ENCODE results near the gene WFIKKN2. TPM values are rescaled to one million over a fixed set of nuclear protein-coding genes. Genes with fewer than 3 reads are reported as not detected.

The WFIKKN2 gene
- total RNA-seq, 1 donor from 2014 or later = 0.69 TPM

DNA sequence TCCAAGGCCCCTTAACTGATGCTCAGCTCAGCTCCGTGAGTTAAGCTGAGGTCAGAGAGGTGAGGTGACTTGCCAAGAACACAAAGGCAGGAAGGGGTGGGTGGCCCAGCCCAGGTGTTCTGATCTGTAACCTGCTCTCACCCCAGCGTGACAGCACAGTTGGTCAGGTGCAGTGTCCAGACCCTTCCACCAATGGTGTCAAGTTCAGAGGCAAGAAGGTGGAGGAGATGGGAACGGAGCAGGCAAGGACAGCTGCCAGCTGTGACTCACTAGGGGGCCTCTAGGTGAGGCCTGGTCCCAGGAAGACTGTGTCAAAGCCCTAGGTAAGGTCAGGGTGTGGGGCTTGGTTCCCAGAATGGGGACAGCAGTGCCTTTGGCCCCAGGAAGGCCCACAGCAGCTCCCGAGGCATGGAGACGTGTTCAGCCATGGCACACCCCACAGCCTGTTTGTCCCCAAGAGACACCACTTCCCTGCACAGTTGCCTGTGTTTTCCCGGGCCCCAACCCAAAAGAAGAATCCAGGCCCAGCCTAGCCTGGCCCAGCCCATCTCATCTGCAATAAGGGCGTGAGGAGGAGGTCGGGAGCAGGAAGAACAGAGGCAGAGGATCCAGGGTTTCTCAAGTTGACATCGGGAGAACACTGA lies 7.2 kb downstream of the WFIKKN2 start:
- no peaks in the 10 kb centered on the region for H3K9me3 ChIP-seq
- H3K27ac ChIP-seq = no peak overlapping the region
- intact Hi-C loops (cut with DNase I) = loop anchor here (10.0 kb wide), 1 partner anchor 298 kb away; the partner anchor contains the start of gene SPATA20
- no peaks in the 10 kb centered on the region for H3K4me1 ChIP-seq
- no peak overlapping the region for H3K4me3 ChIP-seq
- no peaks in the 10 kb centered on the region for H3K36me3 ChIP-seq
- H3K27me3 ChIP-seq = no peaks in the 10 kb centered on the region
- TF ChIP-seq, protein P1, sequence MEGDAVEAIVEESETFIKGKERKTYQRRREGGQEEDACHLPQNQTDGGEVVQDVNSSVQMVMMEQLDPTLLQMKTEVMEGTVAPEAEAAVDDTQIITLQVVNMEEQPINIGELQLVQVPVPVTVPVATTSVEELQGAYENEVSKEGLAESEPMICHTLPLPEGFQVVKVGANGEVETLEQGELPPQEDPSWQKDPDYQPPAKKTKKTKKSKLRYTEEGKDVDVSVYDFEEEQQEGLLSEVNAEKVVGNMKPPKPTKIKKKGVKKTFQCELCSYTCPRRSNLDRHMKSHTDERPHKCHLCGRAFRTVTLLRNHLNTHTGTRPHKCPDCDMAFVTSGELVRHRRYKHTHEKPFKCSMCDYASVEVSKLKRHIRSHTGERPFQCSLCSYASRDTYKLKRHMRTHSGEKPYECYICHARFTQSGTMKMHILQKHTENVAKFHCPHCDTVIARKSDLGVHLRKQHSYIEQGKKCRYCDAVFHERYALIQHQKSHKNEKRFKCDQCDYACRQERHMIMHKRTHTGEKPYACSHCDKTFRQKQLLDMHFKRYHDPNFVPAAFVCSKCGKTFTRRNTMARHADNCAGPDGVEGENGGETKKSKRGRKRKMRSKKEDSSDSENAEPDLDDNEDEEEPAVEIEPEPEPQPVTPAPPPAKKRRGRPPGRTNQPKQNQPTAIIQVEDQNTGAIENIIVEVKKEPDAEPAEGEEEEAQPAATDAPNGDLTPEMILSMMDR (IDR thresholded peaks at IDR 0.05) = no peak
- ATAC-seq (no peak), DNase-seq (no peak)

DNA sequence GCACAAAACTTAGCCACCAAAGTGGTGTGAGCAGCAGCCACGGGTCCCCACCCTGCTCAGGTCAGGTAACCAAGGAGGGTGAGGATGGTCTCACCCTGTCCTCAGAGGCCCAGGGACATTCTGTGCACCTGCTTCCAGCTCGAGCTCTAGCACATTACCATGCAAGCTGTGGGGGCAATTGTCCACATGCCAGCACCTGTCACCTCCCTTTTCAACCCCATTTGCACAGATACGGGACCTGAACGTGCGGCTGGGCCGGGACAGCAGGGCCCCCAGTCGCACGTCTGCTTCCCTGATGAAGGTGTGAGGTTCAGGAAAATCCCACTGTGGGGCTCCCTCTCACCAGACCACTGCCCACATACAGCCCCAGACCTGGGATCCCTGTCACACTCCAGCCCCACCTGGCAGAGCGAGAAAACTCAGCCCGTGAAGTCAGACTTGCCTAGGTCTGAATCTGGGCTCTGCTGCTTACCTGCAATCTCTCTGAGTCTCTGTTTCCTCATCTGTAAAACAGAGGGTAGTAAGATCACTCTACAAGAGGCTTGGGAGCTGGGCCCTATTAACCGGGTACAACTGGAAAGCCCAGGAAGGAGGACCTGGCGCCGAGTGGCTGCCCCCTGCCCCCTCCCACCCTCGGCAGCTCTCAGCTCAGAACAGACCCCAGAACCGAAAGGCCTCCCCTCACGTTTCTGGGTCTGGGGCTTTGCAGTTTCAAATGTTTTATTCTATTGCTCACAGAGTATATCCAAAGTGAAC lies 7.9 kb downstream of the WFIKKN2 start:
- intact Hi-C loops (cut with DNase I) = loop anchor here (10.0 kb wide), 1 partner anchor 299 kb away; the partner anchor contains the start of gene SPATA20
- DNase-seq (no peak), ATAC-seq (no peak)
- H3K4me1 ChIP-seq = no peaks in the 10 kb centered on the region
- H3K27ac ChIP-seq = no peak overlapping the region
- TF ChIP-seq, protein P1 (IDR thresholded peaks at IDR 0.05) = no peak
- no peak overlapping the region for H3K4me3 ChIP-seq
- H3K27me3 ChIP-seq = no peaks in the 10 kb centered on the region
- H3K36me3 ChIP-seq = no peaks in the 10 kb centered on the region
- no peaks in the 10 kb centered on the region for H3K9me3 ChIP-seq

DNA sequence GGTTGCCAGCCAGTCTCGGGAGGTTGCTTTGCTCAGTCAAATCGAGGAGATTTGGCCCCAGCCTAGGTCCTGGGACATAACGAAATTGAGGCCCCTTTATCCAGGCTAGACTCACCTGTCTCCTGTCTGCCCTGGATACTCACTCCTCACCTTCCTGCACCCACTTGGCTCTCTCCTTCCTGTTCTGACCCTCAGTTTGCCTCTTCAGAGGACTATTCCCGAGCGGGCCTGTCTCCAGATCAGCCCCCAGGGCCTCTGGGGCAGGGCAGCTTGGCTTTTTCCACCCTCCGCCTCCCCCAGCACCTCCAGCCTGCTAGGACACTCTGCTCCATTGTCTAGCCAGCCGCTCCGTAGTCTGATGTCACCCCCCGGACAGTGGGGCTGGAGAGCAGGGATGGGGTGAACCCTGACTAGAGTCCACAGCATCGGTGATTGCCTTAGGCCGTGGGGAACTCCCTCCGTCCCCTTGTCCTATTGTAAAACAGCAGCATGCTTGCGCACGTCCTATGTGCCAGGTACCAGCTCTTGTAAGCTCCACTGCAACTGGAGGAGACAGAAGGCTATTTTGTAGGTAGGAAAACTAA lies 8.8 kb downstream of the WFIKKN2 start:
- intact Hi-C loops (cut with DNase I) = loop anchor here (10.0 kb wide), 1 partner anchor 299 kb away; the partner anchor contains the start of gene SPATA20

DNA sequence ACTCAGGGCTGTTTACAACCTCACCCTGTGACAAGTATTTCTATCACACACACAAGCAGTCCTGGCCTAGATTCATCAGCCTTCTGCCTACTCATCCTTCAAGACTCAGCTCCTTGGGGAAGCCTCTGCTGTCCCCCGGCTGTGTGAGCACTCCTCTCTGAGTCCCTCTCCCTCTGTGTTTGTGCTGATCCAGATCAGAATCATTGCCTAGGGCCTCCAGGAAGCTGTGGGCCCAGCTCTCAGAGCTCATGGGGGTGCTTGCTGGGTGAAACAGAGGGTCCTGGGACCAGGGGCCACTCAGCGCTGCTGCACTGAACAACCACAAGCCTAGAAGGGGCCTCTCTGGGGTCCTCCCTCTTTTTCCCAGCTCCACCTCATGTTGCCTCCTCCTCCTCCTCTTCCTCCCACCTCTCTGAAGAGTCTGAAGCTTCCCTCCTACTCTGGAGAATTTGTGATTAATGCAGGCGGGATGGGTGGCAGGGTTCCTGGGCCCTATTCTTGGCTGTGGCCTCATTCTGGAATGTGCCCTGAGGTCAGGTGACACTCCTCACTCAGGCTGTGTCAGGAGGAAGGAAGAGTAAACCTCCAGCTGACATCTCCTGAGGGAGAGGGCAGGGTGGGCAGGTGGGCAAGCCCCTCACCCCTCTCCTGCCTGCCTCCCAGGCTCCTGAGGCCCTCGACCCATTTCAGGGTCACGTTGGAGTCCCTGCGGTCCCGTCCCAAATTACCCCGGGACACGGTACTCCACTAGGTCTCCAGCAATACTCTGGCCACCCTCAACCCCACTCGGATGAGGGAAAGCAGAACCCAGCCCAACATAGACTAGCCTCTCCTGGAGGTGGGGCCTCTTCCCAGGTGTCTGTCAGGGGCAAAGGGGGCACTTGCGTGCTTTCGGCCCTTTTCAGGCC lies 10.1 kb downstream of the WFIKKN2 start:
- no peaks in the 10 kb centered on the region for H3K9me3 ChIP-seq
- H3K27me3 ChIP-seq = no peaks in the 10 kb centered on the region
- H3K27ac ChIP-seq = no peak overlapping the region
- no peaks in the 10 kb centered on the region for H3K36me3 ChIP-seq
- peak; percentile 44 for ATAC-seq
- H3K4me1 ChIP-seq = no peaks in the 10 kb centered on the region
- no peak for DNase-seq
- TF ChIP-seq, protein P1 (IDR thresholded peaks at IDR 0.05) = no peak
- intact Hi-C loops (cut with DNase I) = loop anchor here (10.0 kb wide), 1 partner anchor 301 kb away; the partner anchor contains the start of gene SPATA20
- no peak overlapping the region for H3K4me3 ChIP-seq

More for the DNA sequence above, 8.8 kb downstream of the WFIKKN2 start:
- Histone ChIP-seq H3K27me3 (no peaks in the 10 kb centered on the region), H3K9me3 (no peaks in the 10 kb centered on the region), H3K4me1 (no peaks in the 10 kb centered on the region), H3K4me3 (no peak overlapping the region), H3K27ac (no peak overlapping the region), H3K36me3 (no peaks in the 10 kb centered on the region)
- no peak for DNase-seq
- TF ChIP-seq, protein P1 (IDR thresholded peaks at IDR 0.05) = no peak
- ATAC-seq = no peak

DNA sequence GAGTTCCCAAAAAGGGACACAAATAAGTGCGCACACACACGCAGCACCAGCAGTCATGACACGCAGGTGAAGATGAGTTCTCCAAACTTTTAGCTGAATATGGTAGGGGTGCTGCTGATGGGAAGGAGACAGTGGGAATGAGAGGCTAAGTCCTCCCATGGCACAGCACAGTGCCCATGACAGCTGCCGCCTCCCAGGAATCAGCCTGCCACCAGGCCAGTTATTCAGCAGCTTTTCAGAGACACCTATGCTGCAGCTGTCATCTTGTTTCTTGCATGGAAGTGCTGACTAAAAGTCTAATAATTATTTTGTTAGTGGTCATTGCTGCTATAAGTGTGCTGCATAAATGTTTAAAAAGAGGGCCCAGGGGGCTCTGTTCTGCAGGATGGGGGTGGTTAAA lies 12.2 kb downstream of the WFIKKN2 start:
- intact Hi-C loops (cut with DNase I) = loop anchor here (10.0 kb wide), 1 partner anchor 303 kb away; the partner anchor contains the start of gene SPATA20
- H3K4me3 ChIP-seq = no peak overlapping the region
- H3K4me1 ChIP-seq = peaks cover 9% of the 10 kb centered on the region
- no peak overlapping the region for H3K27ac ChIP-seq
- ATAC-seq = no peak
- H3K9me3 ChIP-seq = no peaks in the 10 kb centered on the region
- no peak for DNase-seq
- H3K27me3 ChIP-seq = no peaks in the 10 kb centered on the region
- TF ChIP-seq, protein P1 (IDR thresholded peaks at IDR 0.05) = no peak
- no peaks in the 10 kb centered on the region for H3K36me3 ChIP-seq

All from upper lobe of right lung (tissue), 1 donor.